ENCODE results near the gene ZNF846. TPM values are rescaled to one million over a fixed set of nuclear protein-coding genes. Genes with fewer than 3 reads are reported as not detected.
"Not testable (repeated sequence)": the region's sequence is repeated elsewhere in the genome, so short reads cannot be mapped to it uniquely, and the experiment has no call there.

Gene ZNF846
- total and polyA plus RNA-seq, 3 experiments from 2014 or later, result 5.1 to 7.5 (median 5.9) TPM

GRCh38 chr19:9727644-9728043 lies 40.9 kb downstream of the ZNF846 start:
- peaks cover 15 to 23% (median 17%) of the 10 kb centered on the region in 5 donors for H3K9me3 Mint-ChIP-seq
- Histone ChIP-seq H3K27me3 (ENCODE audit: insufficient read depth, low read length, poor library complexity, severe bottlenecking) (no peaks in the 10 kb centered on the region), H3K4me1 (ENCODE audit: insufficient read depth, low read length) (no peaks in the 10 kb centered on the region), H3K36me3 (ENCODE audit: insufficient read depth, low read length) (no peaks in the 10 kb centered on the region), H3K4me3 (ENCODE audit: low read length) (no peak overlapping the region), H3K27ac (ENCODE audit: low read depth, low read length) (no peak overlapping the region), H3K9me3 (ENCODE audit: low read length) (no peaks in the 10 kb centered on the region)
- ChIA-PET CTCF (no interaction called here), POLR2A (no interaction called here)
- H3K27ac Mint-ChIP-seq, result no peak overlapping the region
- H3K4me3 Mint-ChIP-seq, result no peak overlapping the region
- H3K36me3 Mint-ChIP-seq, result peaks cover 0 to 12% (median 0%) of the 10 kb centered on the region in 3 donors
- no peak for DNase-seq
- no peaks in the 10 kb centered on the region for H3K4me1 Mint-ChIP-seq
- peaks cover 8 to 22% of the 10 kb centered on the region in 2 donors for H3K27me3 Mint-ChIP-seq

GRCh38 chr19:9725508-9726201 lies 42.9 kb downstream of the ZNF846 start:
- H3K27me3 Mint-ChIP-seq, result peaks cover 10 to 16% of the 10 kb centered on the region in 2 donors
- H3K27ac Mint-ChIP-seq; H3K4me3 ChIP-seq (ENCODE audit: low read length); H3K4me1 ChIP-seq (ENCODE audit: insufficient read depth, low read length); H3K4me3 Mint-ChIP-seq; H3K36me3 ChIP-seq (ENCODE audit: insufficient read depth, low read length); DNase-seq; H3K9me3 ChIP-seq (ENCODE audit: low read length); H3K4me1 Mint-ChIP-seq; CTCF ChIA-PET; POLR2A ChIA-PET; H3K27me3 ChIP-seq (ENCODE audit: insufficient read depth, low read length, poor library complexity, severe bottlenecking); H3K27ac ChIP-seq (ENCODE audit: low read depth, low read length): not testable (repeated sequence)
- H3K36me3 Mint-ChIP-seq, result peaks cover 0 to 12% (median 0%) of the 10 kb centered on the region in 3 donors
- peaks cover 17 to 26% (median 20%) of the 10 kb centered on the region in 5 donors for H3K9me3 Mint-ChIP-seq

- no peak for DNase-seq
Measured at GRCh38 chr19:9724157-9724556, 44.4 kb downstream of the ZNF846 start.

GRCh38 chr19:9721861-9722260 lies 46.7 kb downstream of the ZNF846 start:
- Mint-ChIP-seq H3K9me3 (peaks cover 17 to 23% (median 20%) of the 10 kb centered on the region in 5 donors), H3K27me3 (peaks cover 19 to 29% of the 10 kb centered on the region in 2 donors), H3K4me3 (no peak overlapping the region), H3K27ac (peak overlapping the region in 3 of 8 donors; percentile 6 to 69 (median 13)), H3K36me3 (peaks cover 0 to 12% (median 0%) of the 10 kb centered on the region in 3 donors), H3K4me1 (peaks cover 3 to 8% (median 6%) of the 10 kb centered on the region in 3 donors)
- DNase-seq, result no peak
- Histone ChIP-seq H3K27me3 (ENCODE audit: insufficient read depth, low read length, poor library complexity, severe bottlenecking) (no peaks in the 10 kb centered on the region), H3K27ac (ENCODE audit: low read depth, low read length) (no peak overlapping the region), H3K9me3 (ENCODE audit: low read length) (no peaks in the 10 kb centered on the region), H3K4me3 (ENCODE audit: low read length) (no peak overlapping the region), H3K4me1 (ENCODE audit: insufficient read depth, low read length) (no peaks in the 10 kb centered on the region), H3K36me3 (ENCODE audit: insufficient read depth, low read length) (no peaks in the 10 kb centered on the region)
- POLR2A ChIA-PET, result no interaction called here
- CTCF ChIA-PET, result no interaction called here

More at GRCh38 chr19:9724157-9724556, 44.4 kb downstream of the ZNF846 start:
- H3K4me1 ChIP-seq (ENCODE audit: insufficient read depth, low read length), result no peaks in the 10 kb centered on the region
- H3K9me3 ChIP-seq (ENCODE audit: low read length), result no peaks in the 10 kb centered on the region
- Mint-ChIP-seq H3K4me3 (no peak overlapping the region), H3K36me3 (peaks cover 0 to 12% (median 0%) of the 10 kb centered on the region in 3 donors), H3K27ac (no peak overlapping the region), H3K9me3 (peaks cover 17 to 25% (median 20%) of the 10 kb centered on the region in 5 donors), H3K4me1 (peaks cover 3 to 8% (median 6%) of the 10 kb centered on the region in 3 donors), H3K27me3 (peaks cover 13 to 20% of the 10 kb centered on the region in 2 donors)
- H3K4me3 ChIP-seq (ENCODE audit: low read length), result no peak overlapping the region
- H3K36me3 ChIP-seq (ENCODE audit: insufficient read depth, low read length), result no peaks in the 10 kb centered on the region
- H3K27me3 ChIP-seq (ENCODE audit: insufficient read depth, low read length, poor library complexity, severe bottlenecking), result no peaks in the 10 kb centered on the region
- CTCF ChIA-PET, result no interaction called here
- POLR2A ChIA-PET, result no interaction called here
- no peak overlapping the region for H3K27ac ChIP-seq (ENCODE audit: low read depth, low read length)

DNA sequence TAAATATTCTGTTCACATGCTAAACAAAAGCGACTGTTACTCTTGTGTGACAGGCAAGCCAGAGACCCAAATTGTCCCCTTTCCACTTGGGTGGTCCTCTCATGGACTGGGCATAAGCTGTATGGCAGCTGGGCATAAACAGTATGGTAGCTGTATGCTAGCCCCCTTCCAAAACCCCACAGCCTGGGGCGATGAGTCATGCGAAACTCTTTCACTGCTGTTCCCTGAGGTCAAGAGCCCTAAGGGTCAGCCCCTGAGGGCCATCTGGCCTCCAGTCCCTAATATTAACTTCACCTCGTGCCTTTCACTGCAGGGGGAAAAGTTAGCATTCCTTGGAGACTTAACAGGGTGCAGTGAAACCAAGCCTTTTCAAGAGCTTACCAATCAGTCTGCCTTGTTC lies 48.0 kb downstream of the ZNF846 start:
- CTCF ChIA-PET, result no interaction called here
- POLR2A ChIA-PET, result no interaction called here
- no peaks in the 10 kb centered on the region for H3K36me3 ChIP-seq (ENCODE audit: insufficient read depth, low read length)
- no peaks in the 10 kb centered on the region for H3K4me1 ChIP-seq (ENCODE audit: insufficient read depth, low read length)
- Mint-ChIP-seq H3K27me3 (peaks cover 19 to 35% of the 10 kb centered on the region in 2 donors), H3K4me3 (no peak overlapping the region), H3K4me1 (peaks cover 3 to 8% (median 6%) of the 10 kb centered on the region in 3 donors), H3K9me3 (peaks cover 15 to 21% (median 20%) of the 10 kb centered on the region in 5 donors), H3K36me3 (peaks cover 0 to 12% (median 0%) of the 10 kb centered on the region in 3 donors), H3K27ac (no peak overlapping the region)
- no peaks in the 10 kb centered on the region for H3K9me3 ChIP-seq (ENCODE audit: low read length)
- no peaks in the 10 kb centered on the region for H3K27me3 ChIP-seq (ENCODE audit: insufficient read depth, low read length, poor library complexity, severe bottlenecking)
- no peak overlapping the region for H3K4me3 ChIP-seq (ENCODE audit: low read length)
- DNase-seq, result no peak
- no peak overlapping the region for H3K27ac ChIP-seq (ENCODE audit: low read depth, low read length)

GRCh38 chr19:9711815-9712214 lies 56.7 kb downstream of the ZNF846 start:
- peaks cover 39 to 42% (median 41%) of the 10 kb centered on the region in 5 donors for H3K9me3 Mint-ChIP-seq
- H3K4me1 Mint-ChIP-seq, result no peaks in the 10 kb centered on the region
- peaks cover 5 to 39% of the 10 kb centered on the region in 2 donors for H3K27me3 Mint-ChIP-seq
- ChIA-PET CTCF (no interaction called here), POLR2A (no interaction called here)
- Histone ChIP-seq H3K27me3 (ENCODE audit: insufficient read depth, low read length, poor library complexity, severe bottlenecking) (no peaks in the 10 kb centered on the region), H3K36me3 (ENCODE audit: insufficient read depth, low read length) (no peaks in the 10 kb centered on the region), H3K27ac (ENCODE audit: low read depth, low read length) (no peak overlapping the region), H3K4me3 (ENCODE audit: low read length) (no peak overlapping the region), H3K9me3 (ENCODE audit: low read length) (peaks cover 3% of the 10 kb centered on the region), H3K4me1 (ENCODE audit: insufficient read depth, low read length) (no peaks in the 10 kb centered on the region)
- DNase-seq, result no peak
- no peak overlapping the region for H3K4me3 Mint-ChIP-seq
- no peak overlapping the region for H3K27ac Mint-ChIP-seq
- peaks cover 2 to 24% (median 2%) of the 10 kb centered on the region in 3 donors for H3K36me3 Mint-ChIP-seq

- ChIA-PET POLR2A (no interaction called here), CTCF (no interaction called here)
- Histone ChIP-seq H3K27ac (ENCODE audit: low read depth, low read length) (no peak overlapping the region), H3K36me3 (ENCODE audit: insufficient read depth, low read length) (no peaks in the 10 kb centered on the region), H3K9me3 (ENCODE audit: low read length) (peaks cover 3% of the 10 kb centered on the region), H3K4me3 (ENCODE audit: low read length) (no peak overlapping the region), H3K4me1 (ENCODE audit: insufficient read depth, low read length) (no peaks in the 10 kb centered on the region), H3K27me3 (ENCODE audit: insufficient read depth, low read length, poor library complexity, severe bottlenecking) (no peaks in the 10 kb centered on the region)
- DNase-seq, result no peak
- H3K4me1 Mint-ChIP-seq, result no peaks in the 10 kb centered on the region
- H3K27me3 Mint-ChIP-seq, result peaks cover 5 to 30% of the 10 kb centered on the region in 2 donors
- H3K9me3 Mint-ChIP-seq, result peaks cover 39 to 42% (median 41%) of the 10 kb centered on the region in 5 donors
- no peak overlapping the region for H3K4me3 Mint-ChIP-seq
- H3K36me3 Mint-ChIP-seq, result peaks cover 2 to 24% (median 2%) of the 10 kb centered on the region in 3 donors
- no peak overlapping the region for H3K27ac Mint-ChIP-seq
Measured at GRCh38 chr19:9709305-9709704, 59.2 kb downstream of the ZNF846 start.

DNA sequence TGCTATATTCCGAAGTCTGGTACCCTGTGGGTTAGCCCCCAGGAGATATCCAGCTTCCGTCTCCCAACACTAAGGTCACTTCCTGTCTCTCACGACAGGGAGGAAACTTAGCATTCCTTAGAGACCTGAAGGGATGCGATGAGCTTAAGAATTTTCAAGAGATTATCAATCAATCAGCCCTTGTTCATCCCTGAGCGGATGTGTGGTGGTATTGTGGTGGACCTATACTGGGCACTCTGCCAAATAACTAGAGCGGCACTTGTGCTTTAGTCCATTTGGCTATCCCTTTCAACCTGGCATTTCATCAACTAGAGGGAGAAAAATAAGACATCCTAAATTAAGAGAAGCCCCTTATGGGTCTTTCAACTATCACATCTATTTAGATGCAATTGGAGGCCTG lies 62.7 kb downstream of the ZNF846 start:
- no peak overlapping the region for H3K27ac Mint-ChIP-seq
- H3K4me3 Mint-ChIP-seq, result no peak overlapping the region
- ChIA-PET POLR2A (no interaction called here), CTCF (no interaction called here)
- Histone ChIP-seq H3K4me1 (ENCODE audit: insufficient read depth, low read length) (no peaks in the 10 kb centered on the region), H3K27me3 (ENCODE audit: insufficient read depth, low read length, poor library complexity, severe bottlenecking) (no peaks in the 10 kb centered on the region), H3K36me3 (ENCODE audit: insufficient read depth, low read length) (no peaks in the 10 kb centered on the region), H3K9me3 (ENCODE audit: low read length) (no peaks in the 10 kb centered on the region), H3K4me3 (ENCODE audit: low read length) (no peak overlapping the region), H3K27ac (ENCODE audit: low read depth, low read length) (no peak overlapping the region)
- H3K36me3 Mint-ChIP-seq, result peaks cover 0 to 9% (median 2%) of the 10 kb centered on the region in 3 donors
- peaks cover 5 to 15% (median 12%) of the 10 kb centered on the region in 3 donors for H3K4me1 Mint-ChIP-seq
- no peak for DNase-seq
- H3K27me3 Mint-ChIP-seq, result peaks cover 7 to 17% of the 10 kb centered on the region in 2 donors
- H3K9me3 Mint-ChIP-seq, result peaks cover 10 to 19% (median 14%) of the 10 kb centered on the region in 5 donors

Data from CD8-positive, alpha-beta memory T cell (primary cell).